HepG2 (cell line): ENCODE measurements around the gene JAZF1. TPM values are rescaled to one million over a fixed set of nuclear protein-coding genes. Genes with fewer than 3 reads are reported as not detected.

Experiments
- ATAC-seq: fragments of 200-7000 bp; cut with Tn5 transposase; 3 replicates; pipeline ENCODE4 v1.9.1; 2020; ENCODE audit warnings: mild to moderate bottlenecking, moderate library complexity
- BruUV-seq: library from RNA; stranded (reverse); fragments of 400-500 nt; replicated peaks from 2 replicates; lab custom pipeline; 2021; lab: Mats Ljungman, UMichigan
- CTCF ChIA-PET: fragments of 300-600 bp; formaldehyde crosslinking; extraction: SDS; loops from one replicate; lab custom pipeline; 2021; ENCODE audit warnings: low total read pairs, inconsistent platforms, low intra/inter-chr PET ratio; lab: Yijun Ruan, JAX
- POLR2A ChIA-PET: fragments of 350-600 bp; sonication (Branson Sonifier 250); formaldehyde crosslinking; loops from one replicate; lab custom pipeline; 2020; ENCODE audit warnings: antibody characterized with exemption, inconsistent platforms; lab: Yijun Ruan, JAX
- DNase-seq: peaks from one replicate; pipeline ENCODE4 v3.0.0-alpha.2; 2015; ENCODE audit warnings: low spot score
- FAIRE-seq: peaks from 3 replicates; lab custom pipeline; 2011; peaks lifted over from hg19 to GRCh38; lab: Jason Lieb, UNC
- H2AFZ ChIP-seq: one replicate; pipeline ENCODE4 v1.6.1; 2011; ENCODE audit warnings: low read length, inconsistent platforms
- H3K27ac ChIP-seq: fragments of 300-600 bp; 3 replicates; pipeline ENCODE4 v1.8.0; 2011; ENCODE audit warnings: mixed run types, mild to moderate bottlenecking, mixed read lengths, low read length, inconsistent platforms; ENCODE audit not compliant: insufficient read depth; ENCODE audit errors: extremely low read length
- H3K27me3 ChIP-seq, 2 experiments: fragments of 200-600 bp in 1 of 2; 2 replicates in 1 of 2; 3 replicates in 1 of 2; pipeline versions ENCODE4 v1.6.0 to v1.8.0; 2011; ENCODE audit warnings: low read length in 2 of 2, mild to moderate bottlenecking in 2 of 2, moderate library complexity in 2 of 2, inconsistent platforms in 1 of 2; ENCODE audit not compliant: insufficient read depth in 2 of 2, control insufficient read depth in 1 of 2
- H3K36me3 ChIP-seq, 2 experiments: fragments of 200-600 bp in 1 of 2; replicated peaks in 1 of 2; 2 replicates in 1 of 2; 3 replicates in 1 of 2; pipeline versions ENCODE4 v1.5.1 to v1.8.0; 2011; ENCODE audit warnings: low read length in 2 of 2, inconsistent platforms in 1 of 2; ENCODE audit not compliant: insufficient read depth in 2 of 2, control insufficient read depth in 1 of 2
- H3K4me1 ChIP-seq: 2 replicates; pipeline ENCODE4 v1.5.1; 2012; ENCODE audit warnings: low read length, inconsistent platforms; ENCODE audit not compliant: insufficient read depth
- H3K4me2 ChIP-seq: 2 replicates; pipeline ENCODE4 v1.6.0; 2011; ENCODE audit warnings: low read depth, low read length, inconsistent platforms
- H3K4me3 ChIP-seq, 3 experiments: fragments of 200-600 bp in 1 of 3; sonication (generic), shearing (Covaris generic) in 1 of 3; replicated peaks in 1 of 3; 2 replicates each; pipeline ENCODE4 v1.5.1; 2011 to 2016; ENCODE audit warnings: low read length in 3 of 3, inconsistent platforms in 2 of 3, low read depth in 2 of 3, mild to moderate bottlenecking in 2 of 3, control low read depth in 1 of 3, mixed read lengths in 1 of 3; ENCODE audit not compliant: insufficient read depth in 1 of 3
- H3K79me2 ChIP-seq: one replicate; pipeline ENCODE4 v1.6.1; 2011; ENCODE audit warnings: low read length, inconsistent platforms; ENCODE audit not compliant: insufficient read depth
- H3K9ac ChIP-seq: 2 replicates; pipeline ENCODE4 v1.6.0; 2011; ENCODE audit warnings: mild to moderate bottlenecking, low read depth, low read length, inconsistent platforms; ENCODE audit not compliant: insufficient read depth
- H3K9me3 ChIP-seq: 2 replicates; pipeline ENCODE4 v1.5.1; 2012; ENCODE audit warnings: mild to moderate bottlenecking, low read length
- H4K20me1 ChIP-seq: 2 replicates; pipeline ENCODE4 v1.6.0; 2011; ENCODE audit warnings: inconsistent platforms, mild to moderate bottlenecking, low read length, moderate library complexity; ENCODE audit not compliant: insufficient read depth
- CAMTA2 ChIP-seq: sonication (generic); formaldehyde crosslinking; IDR thresholded peaks from 2 replicates; pipeline ENCODE4 v1.4.0; 2020; ENCODE audit warnings: mild to moderate bottlenecking, missing genetic modification reagents, borderline replicate concordance
- CSRNP1 ChIP-seq: sonication (generic); formaldehyde crosslinking; IDR thresholded peaks from 2 replicates; pipeline ENCODE4 v1.8.1; 2023; ENCODE audit warnings: mild to moderate bottlenecking, missing genetic modification reagents
- GMEB1 ChIP-seq: sonication (generic); formaldehyde crosslinking; IDR thresholded peaks from 2 replicates; pipeline ENCODE4 v1.5.1; 2020; ENCODE audit warnings: missing genetic modification reagents, mild to moderate bottlenecking, borderline replicate concordance
- HMG20A ChIP-seq: IDR thresholded peaks from 2 replicates; pipeline ENCODE4 v1.6.1; 2016; ENCODE audit warnings: borderline replicate concordance
- HNF4G ChIP-seq, 2 experiments: sonication (generic) in 1 of 2; formaldehyde crosslinking in 1 of 2; IDR thresholded peaks; 2 replicates each; pipeline versions ENCODE4 v1.4.0 to v1.6.1; 2011 to 2020; ENCODE audit warnings: borderline replicate concordance in 2 of 2, low read depth in 2 of 2, mild to moderate bottlenecking in 2 of 2, low read length in 1 of 2, missing genetic modification reagents in 1 of 2, moderate library complexity in 1 of 2
- ZNF10 ChIP-seq: sonication (generic); formaldehyde crosslinking; IDR thresholded peaks from 2 replicates; pipeline ENCODE4 v1.4.0; 2020; ENCODE audit warnings: mild to moderate bottlenecking, low read depth, missing genetic modification reagents, borderline replicate concordance
- ZNF431 ChIP-seq: sonication (generic); formaldehyde crosslinking; IDR thresholded peaks from 2 replicates; pipeline ENCODE4 v1.9.0; 2022; ENCODE audit warnings: missing genetic modification reagents, low read depth, mild to moderate bottlenecking, borderline replicate concordance
- ZNF639 ChIP-seq: conservative IDR thresholded peaks from 2 replicates; pipeline ENCODE4 v1.6.1; 2018; ENCODE audit warnings: missing genetic modification reagents
- ZNF672 ChIP-seq: sonication (generic); formaldehyde crosslinking; IDR thresholded peaks from 2 replicates; pipeline ENCODE4 v1.8.1; 2022; ENCODE audit warnings: missing genetic modification reagents
- WGBS: methylation state at CpG from one replicate; pipeline ENCODE4 v1.1.6; 2017; ENCODE audit warnings: low lambda C conversion rate; 5-methylcytosine and 5-hydroxymethylcytosine counted together
- in situ Hi-C: cut with HindIII; loops from 2 replicates; pipeline ENCODE4 v1.10.0; 2017; ENCODE audit warnings: low pct_unique_long_range_greater_than_20kb; ENCODE audit not compliant: extremely low pct_ligation_motif_present
- intact Hi-C: fragments of 100-400 bp; cut with micrococcal nuclease; formaldehyde crosslinking; loops from one replicate; pipeline ENCODE4 v1.10.0; 2022; ENCODE audit not compliant: unreplicated experiment
- polyA plus RNA-seq, 8 experiments: library from polyadenylated mRNA; depleted of rRNA in 3 of 8; stranded (reverse) in 7 of 8; unstranded in 1 of 8; fragments of >200 nt; fragmentation: Illumina TruSeq in 4 of 8; extraction: Trizol in 4 of 8; gene quantifications; 2 replicates each; pipeline versions ENCODE4 v1.2.1 to v1.2.3, GENCODE V29; 2011 to 2016; ENCODE audit warnings: low read depth in 4 of 8, missing spikeins in 1 of 8, mixed read lengths in 1 of 8; ENCODE audit not compliant: insufficient read depth in 1 of 8
- total RNA-seq, 5 experiments: library from RNA; depleted of rRNA; stranded (reverse); fragments of >200 nt; fragmentation: Illumina TruSeq; extraction: Trizol; gene quantifications; 2 replicates each; pipeline ENCODE4 v1.2.3, GENCODE V29; 2016; ENCODE audit warnings: low read depth in 1 of 5

Gene JAZF1
- total and polyA plus RNA-seq, 2 of the 13 experiments (the other 11 are each of a cell fraction or from before 2014, with no cell fraction given): not detected

- CTCF ChIA-PET: no interaction called here
Observed at GRCh38 chr7:27875061-27875460, 305.5 kb downstream of the JAZF1 start.

More at GRCh38 chr7:27875061-27875460, 305.5 kb downstream of the JAZF1 start:
- Histone ChIP-seq H3K4me3 (no peak overlapping the region), H3K9me3 (no peaks in the 10 kb centered on the region), H3K4me1 (no peaks in the 10 kb centered on the region), H3K27me3 (peaks cover 0 to 54% of the 10 kb centered on the region in 2 experiments; a peak in 4 of 5 replicates), H4K20me1 (no peaks in the 10 kb centered on the region), H3K4me2 (no peak overlapping the region), H2AFZ (no peak overlapping the region), H3K27ac (no peak overlapping the region), H3K9ac (no peak overlapping the region), H3K36me3 (no peaks in the 10 kb centered on the region), H3K79me2 (no peaks in the 10 kb centered on the region)
- in situ Hi-C loops (no loop called here), intact Hi-C loops (no loop called here)
- no TSS peak for BruUV-seq
- no peak for TF ChIP-seq GMEB1 (CRISPR knock-in tag)
- TF ChIP-seq HMG20A (CRISPR knock-in tag): no peak
- TF ChIP-seq HNF4G (IDR thresholded peaks at IDR 0.05; ENCODE audit: borderline replicate concordance, low read depth, low read length): no peak
- no peak for TF ChIP-seq HNF4G (CRISPR knock-in tag; IDR thresholded peaks at IDR 0.05; ENCODE audit: borderline replicate concordance, low read depth)
- TF ChIP-seq ZNF10: no peak
- TF ChIP-seq ZNF672: no peak
- TF ChIP-seq ZNF639 (CRISPR knock-in tag): no peak
- no peak for TF ChIP-seq CAMTA2
- no peak for TF ChIP-seq ZNF431
- no peak for TF ChIP-seq CSRNP1
- no peak for FAIRE-seq
- 29% methylated on average over 9 of the region's 9 CpGs for WGBS
- POLR2A ChIA-PET: no interaction called here
- ATAC-seq: no peak
- DNase-seq: no peak
